Lung (tissue), 12 donors: Measurements from ENCODE around the gene TNNC1. TPM values are rescaled to one million over a fixed set of nuclear protein-coding genes. Genes with fewer than 3 reads are reported as not detected.

ENCODE experiments used
- ATAC-seq: fragments of 200-7000 bp; cut with Tn5 transposase; one replicate; pipeline ENCODE4 v1.9.1; 2020; ENCODE audit warnings: moderate number of reproducible peaks; ENCODE audit not compliant: insufficient read depth, low FRiP score
- DNase-seq, 3 donors: peaks; one replicate each; pipeline ENCODE4 v3.0.0-alpha.2; 2013 to 2017
- H3K27ac ChIP-seq, 2 donors: one replicate each; pipeline ENCODE4 v1.5.1; 2013; ENCODE audit warnings: mild to moderate bottlenecking in 2 of 2, moderate library complexity in 2 of 2, control low read depth in 1 of 2, inconsistent platforms in 1 of 2, low read depth in 1 of 2, low read length in 1 of 2
- H3K27me3 ChIP-seq, 3 donors: one replicate each; pipeline ENCODE4 v1.5.1; 2013; ENCODE audit warnings: low read length in 2 of 3; ENCODE audit not compliant: control insufficient read depth in 3 of 3, insufficient read depth in 3 of 3
- H3K36me3 ChIP-seq, 4 donors: one replicate each; pipeline ENCODE4 v1.5.1; 2013; ENCODE audit warnings: low read length in 4 of 4, mild to moderate bottlenecking in 1 of 4, moderate library complexity in 1 of 4; ENCODE audit not compliant: control insufficient read depth in 4 of 4, insufficient read depth in 4 of 4
- H3K4me1 ChIP-seq, 5 donors: one replicate each; pipeline ENCODE4 v1.5.1; 2013; ENCODE audit warnings: low read length in 5 of 5, mild to moderate bottlenecking in 2 of 5, moderate library complexity in 1 of 5; ENCODE audit not compliant: control insufficient read depth in 5 of 5, insufficient read depth in 5 of 5
- H3K4me3 ChIP-seq: one replicate; pipeline ENCODE4 v1.5.1; 2013; ENCODE audit warnings: mild to moderate bottlenecking, control low read depth, moderate library complexity
- H3K9ac ChIP-seq, 2 donors: one replicate each; pipeline ENCODE4 v1.5.1; 2013; ENCODE audit warnings: low read length in 2 of 2, control low read depth in 1 of 2; ENCODE audit not compliant: insufficient read depth in 1 of 2
- H3K9me3 ChIP-seq, 4 donors: one replicate each; pipeline ENCODE4 v1.5.1; 2013; ENCODE audit warnings: low read length in 3 of 4, mild to moderate bottlenecking in 1 of 4, moderate library complexity in 1 of 4; ENCODE audit not compliant: control insufficient read depth in 4 of 4, insufficient read depth in 3 of 4
- CTCF ChIP-seq: IDR thresholded peaks from 2 replicates; pipeline ENCODE4 v1.5.1; 2012; ENCODE audit warnings: mild to moderate bottlenecking; ENCODE audit errors: control extremely low read depth, extremely low read depth
- WGBS, 2 donors: extraction: QIAGEN DNeasy Blood & Tissue Kit; methylation state at CpG; one replicate each; pipeline ENCODE4 v1.1.7; 2013; 5-methylcytosine and 5-hydroxymethylcytosine counted together
- polyA plus RNA-seq, 2 donors: library from polyadenylated mRNA; stranded (reverse); fragments of 200-250 nt; gene quantifications; one replicate each; pipeline ENCODE4 v1.2.1, GENCODE V29; 2013
- total RNA-seq, 2 donors: library from RNA; depleted of rRNA in 1 of 2; stranded (reverse); fragments of >200 nt in 1 of 2; gene quantifications; one replicate each; pipeline ENCODE4 v1.2.1, GENCODE V29; 2014 to 2021
- donor health status: control.
- donor health status: control.
- donor health status: Bipolar disorder and iron deficiency.
- donor health status: healthy.
- donor health status: DM: yes; HTN: yes; CAD: no.

The TNNC1 gene
- total and polyA plus RNA-seq, 4 donors: 17.3 to 250 (median 33.4) TPM

- WGBS, 2 donors: 39 to 40% methylated on average over 13 of the region's 13 CpGs
- Histone ChIP-seq H3K4me1 (peaks cover 0 to 9% (median 5%) of the 10 kb centered on the region in 5 donors), H3K27ac (no peak overlapping the region), H3K9me3 (no peaks in the 10 kb centered on the region), H3K9ac (no peak overlapping the region), H3K27me3 (no peaks in the 10 kb centered on the region), H3K36me3 (no peaks in the 10 kb centered on the region), H3K4me3 (no peak overlapping the region)
- DNase-seq: peak; percentile 57 to 70 (median 63)
- ATAC-seq: peak; percentile 29
- peak; percentile 98 for TF ChIP-seq CTCF
Measured at GRCh38 chr3:52446631-52447511, 7.0 kb downstream of the TNNC1 start.

- Histone ChIP-seq H3K9ac (no peak overlapping the region), H3K9me3 (no peaks in the 10 kb centered on the region), H3K36me3 (no peaks in the 10 kb centered on the region), H3K27me3 (no peaks in the 10 kb centered on the region), H3K27ac (no peak overlapping the region), H3K4me1 (peaks cover 0 to 10% (median 5%) of the 10 kb centered on the region in 5 donors), H3K4me3 (no peak overlapping the region)
- 90% methylated on average over 4 of the region's 4 CpGs for WGBS, 2 donors
- no peak for DNase-seq
- no peak for ATAC-seq
- no peak for TF ChIP-seq CTCF
Measured at GRCh38 chr3:52446042-52446441, 7.8 kb downstream of the TNNC1 start.

- H3K9me3 ChIP-seq: no peaks in the 10 kb centered on the region
- no peaks in the 10 kb centered on the region for H3K27me3 ChIP-seq
- peaks cover 0 to 10% (median 5%) of the 10 kb centered on the region in 5 donors for H3K4me1 ChIP-seq
- H3K36me3 ChIP-seq: no peaks in the 10 kb centered on the region
- H3K4me3 ChIP-seq: peak within 1 kb of the TSS; percentile 29
- no peak within 1 kb of the TSS for H3K9ac ChIP-seq
- H3K27ac ChIP-seq: peak within 1 kb of the TSS in 1 of 2 donors; percentile 27
- TF ChIP-seq CTCF: peak; percentile 53
- ATAC-seq: peak; percentile 86
- 25 to 27% methylated on average over 19 of the region's 19 CpGs for WGBS, 2 donors
- DNase-seq: peak; percentile 46 to 66 (median 59)
Measured at GRCh38 chr3:52444860-52445793, 8.7 kb downstream of the TNNC1 start, which contains the start of gene SEMA3G. TSS of gene SEMA3G (minus strand) at chr3:52445103. CDS start at chr3:52445027, 76 bp downstream.
